Naive thymus-derived CD4-positive, alpha-beta T cell (primary cell): ENCODE measurements around the gene SLC25A41. TPM values are rescaled to one million over a fixed set of nuclear protein-coding genes. Genes with fewer than 3 reads are reported as not detected.
A peak's percentile ranks its signal among the peaks of the same experiment; 100 is the strongest.

Experiments
- ATAC-seq: fragments of 150-1000 bp; cut with Tn5 transposase; 2 replicates; pipeline ENCODE4 v1.10.0; 2021; ENCODE audit warnings: mild to moderate bottlenecking, moderate library complexity
- CTCF ChIA-PET: fragments of 350-600 bp; sonication (Branson Sonifier 250); formaldehyde crosslinking; loops from one replicate; lab custom pipeline; 2021; ENCODE audit warnings: antibody characterized with exemption; lab: Charles Lee
- POLR2A ChIA-PET: fragments of 350-600 bp; sonication (Branson Sonifier 250); formaldehyde crosslinking; loops from one replicate; lab custom pipeline; 2021; ENCODE audit warnings: antibody characterized with exemption, inconsistent platforms; lab: Charles Lee
- DNase-seq, 9 donors: peaks; one replicate each; pipeline versions ENCODE4 v3.0.0 to v3.0.0-alpha.2; 2020 to 2022; ENCODE audit warnings: mixed read lengths in 1 of 9
- H3K27ac ChIP-seq: one replicate; pipeline ENCODE4 v1.7.0; 2013; ENCODE audit warnings: mild to moderate bottlenecking, low read depth, low read length, moderate library complexity
- H3K27me3 ChIP-seq, 2 donors: one replicate each; pipeline ENCODE4 v1.7.0; 2013; ENCODE audit warnings: low read length in 2 of 2, mild to moderate bottlenecking in 2 of 2, moderate library complexity in 2 of 2; ENCODE audit not compliant: control insufficient read depth in 2 of 2, insufficient read depth in 2 of 2
- H3K36me3 ChIP-seq, 3 experiments: 1 replicate in 2 of 3; 2 replicates in 1 of 3; pipeline ENCODE4 v1.7.0; 2013; ENCODE audit warnings: low read length in 3 of 3, mild to moderate bottlenecking in 3 of 3, moderate library complexity in 1 of 3; ENCODE audit not compliant: insufficient read depth in 3 of 3, control insufficient read depth in 2 of 3
- H3K4me1 ChIP-seq, 2 donors: one replicate each; pipeline ENCODE4 v1.7.0; 2013; ENCODE audit warnings: low read length in 2 of 2, mild to moderate bottlenecking in 2 of 2, moderate library complexity in 1 of 2; ENCODE audit not compliant: control insufficient read depth in 2 of 2, insufficient read depth in 2 of 2
- H3K4me3 ChIP-seq: 2 replicates; pipeline ENCODE4 v1.7.0; 2013; ENCODE audit warnings: mild to moderate bottlenecking, low read length
- H3K9me3 ChIP-seq, 3 experiments: 1 replicate in 2 of 3; 2 replicates in 1 of 3; pipeline ENCODE4 v1.7.0; 2013; ENCODE audit warnings: low read length in 3 of 3; ENCODE audit not compliant: control insufficient read depth in 2 of 3
- H3K27ac Mint-ChIP-seq, 9 donors: one replicate each; pipeline ENCODE4 v1.8.0; 2020 to 2022; ENCODE audit warnings: mixed read lengths in 9 of 9, mild to moderate bottlenecking in 8 of 9, moderate library complexity in 5 of 9, inconsistent platforms in 2 of 9
- H3K27me3 Mint-ChIP-seq, 5 donors: one replicate each; pipeline ENCODE4 v1.8.0; 2021 to 2022; ENCODE audit warnings: mixed read lengths in 5 of 5, mild to moderate bottlenecking in 1 of 5
- H3K36me3 Mint-ChIP-seq, 5 donors: one replicate each; pipeline ENCODE4 v1.8.0; 2020 to 2022; ENCODE audit warnings: mixed read lengths in 5 of 5, mild to moderate bottlenecking in 3 of 5, inconsistent platforms in 1 of 5
- H3K4me1 Mint-ChIP-seq, 7 donors: one replicate each; pipeline ENCODE4 v1.8.0; 2020 to 2022; ENCODE audit warnings: mixed read lengths in 7 of 7, mild to moderate bottlenecking in 3 of 7, inconsistent platforms in 1 of 7
- H3K4me3 Mint-ChIP-seq, 10 donors: one replicate each; pipeline ENCODE4 v1.8.0; 2020 to 2022; ENCODE audit warnings: mild to moderate bottlenecking in 10 of 10, mixed read lengths in 10 of 10, moderate library complexity in 6 of 10, inconsistent platforms in 2 of 10
- H3K9me3 Mint-ChIP-seq, 11 donors: one replicate each; pipeline ENCODE4 v1.8.0; 2020 to 2022; ENCODE audit warnings: mixed read lengths in 11 of 11, mild to moderate bottlenecking in 4 of 11, inconsistent platforms in 1 of 11, moderate library complexity in 1 of 11
- intact Hi-C, 2 donors: fragments of 100-400 bp; cut with micrococcal nuclease; formaldehyde crosslinking; loops; one replicate each; pipeline ENCODE4 v1.15.1; 2023
- polyA plus RNA-seq, 2 donors: library from polyadenylated mRNA; unstranded; fragments of 300-500 nt; fragmentation: Illumina TruSeq; gene quantifications; one replicate each; pipeline ENCODE4 v1.2.3, GENCODE V29; 2021
- total RNA-seq, 6 experiments: library from RNA in 5 of 6; stranded (reverse) in 5 of 6; gene quantifications; 1 replicate in 5 of 6; 2 replicates in 1 of 6; pipeline ENCODE4 v1.2.3 and lab custom pipeline; 2021 to 2026

Gene SLC25A41
- total and polyA plus RNA-seq, 7 experiments from 2014 or later: 0.32 TPM; not detected in 6

- ATAC-seq (no peak), DNase-seq (no peak)
- Histone ChIP-seq H3K9me3 (no peaks in the 10 kb centered on the region), H3K36me3 (peaks cover 0 to 4% (median 0%) of the 10 kb centered on the region in 3 experiments), H3K4me3 (no peak overlapping the region), H3K4me1 (peaks cover 15 to 32% of the 10 kb centered on the region in 2 donors), H3K27me3 (no peaks in the 10 kb centered on the region), H3K27ac (no peak overlapping the region)
- Mint-ChIP-seq H3K36me3 (peaks cover 0 to 5% (median 0%) of the 10 kb centered on the region in 5 donors), H3K4me3 (no peak overlapping the region), H3K9me3 (peaks cover 0 to 2% (median 0%) of the 10 kb centered on the region in 11 donors), H3K4me1 (peaks cover 19 to 42% (median 31%) of the 10 kb centered on the region in 7 donors), H3K27ac (no peak overlapping the region), H3K27me3 (no peaks in the 10 kb centered on the region)
- intact Hi-C loops: loop anchor here in 1 of 2 donors (10.0 kb wide), 1 partner anchor 58 kb away; the partner anchor contains the start of gene DENND1C
- ChIA-PET POLR2A (interaction anchor here (1.2 to 4.0 kb wide), 2 partner anchors 55 kb away, joined by 4 to 22 read pairs; partner anchors contain the start of gene ALKBH7), CTCF (interaction anchor here (0.6 kb wide), 2 partner anchors 23 to 82 kb away, joined by 3 to 4 read pairs; no protein-coding TSS in a partner anchor)
Measured at GRCh38 chr19:6427131-6427530, 6.4 kb downstream of the SLC25A41 start.

DNA sequence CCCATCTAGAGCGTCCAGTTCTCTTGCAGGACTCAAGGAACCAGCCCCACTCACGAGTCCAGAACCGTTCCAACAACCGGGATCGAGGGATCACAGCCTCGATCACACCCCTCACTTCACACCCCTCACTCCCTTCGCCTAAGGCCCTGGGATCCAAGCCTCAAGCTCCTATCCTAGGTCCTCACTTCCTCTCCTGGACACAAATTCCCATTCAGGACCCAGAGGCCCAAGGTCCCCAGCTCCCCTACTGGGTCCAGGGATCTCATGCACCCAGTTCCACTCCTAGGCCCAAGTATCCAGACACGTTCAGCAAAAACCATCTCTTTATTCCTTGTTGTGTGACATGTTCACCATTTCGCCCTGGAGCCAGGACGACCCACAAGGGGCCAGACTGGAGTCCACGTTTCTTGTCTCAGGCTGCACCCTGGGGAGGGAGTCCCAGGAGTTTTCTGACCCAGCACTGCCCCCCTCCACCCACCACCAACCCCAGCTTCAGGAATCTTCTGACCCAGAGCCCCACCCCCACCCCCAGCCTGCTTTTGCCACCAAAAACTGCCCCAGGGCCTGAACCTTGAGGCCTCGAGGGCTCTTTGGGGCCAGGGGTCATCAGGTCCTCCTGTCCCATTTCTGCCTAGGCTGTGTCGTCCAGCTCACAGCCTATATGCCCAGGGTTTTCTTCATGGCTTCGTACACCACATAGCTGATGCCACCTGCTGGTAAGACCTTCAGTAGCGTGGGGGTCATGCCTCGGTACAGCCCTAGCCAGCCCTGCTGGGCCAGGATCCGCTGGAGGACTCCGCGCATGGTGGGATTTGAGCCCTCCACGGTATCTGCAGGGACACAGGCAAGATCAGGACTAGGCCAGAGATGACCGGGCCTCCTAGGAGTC is 7.6 kb downstream of the SLC25A41 start:
- ATAC-seq (no peak), DNase-seq (no peak)
- Histone ChIP-seq H3K9me3 (no peaks in the 10 kb centered on the region), H3K27ac (peak overlapping the region; percentile 77), H3K27me3 (no peaks in the 10 kb centered on the region), H3K4me1 (peaks cover 15 to 32% of the 10 kb centered on the region in 2 donors), H3K4me3 (peak overlapping the region; percentile 39), H3K36me3 (peaks cover 0 to 15% (median 0%) of the 10 kb centered on the region in 3 experiments)
- Mint-ChIP-seq H3K27ac (peak overlapping the region; percentile 78 to 97 (median 94)), H3K27me3 (no peaks in the 10 kb centered on the region), H3K9me3 (no peaks in the 10 kb centered on the region), H3K4me3 (peak overlapping the region; percentile 69 to 87 (median 78)), H3K4me1 (peaks cover 18 to 51% (median 38%) of the 10 kb centered on the region in 7 donors), H3K36me3 (peaks cover 0 to 10% (median under 1%) of the 10 kb centered on the region in 5 donors)
- intact Hi-C loops: loop anchor here (1.0 to 10.0 kb wide), 16 partner anchors 33 to 772 kb away; partner anchors contain the start of genes CLPP (in 2 of the 2), DENND1C (in 2 of the 2), GPR108 (in 2 of the 2) and GTF2F1 (in 2 of the 2)
- CTCF ChIA-PET: no interaction called here
- POLR2A ChIA-PET: interaction anchor here (0.6 to 4.0 kb wide), 9 partner anchors 13 to 673 kb away, joined by 3 to 22 read pairs (median 3); partner anchors contain the start of genes ALKBH7 and DENND1C

GRCh38 chr19:6424939-6425731 is 8.4 kb downstream of the SLC25A41 start:
- Mint-ChIP-seq H3K9me3 (no peaks in the 10 kb centered on the region), H3K36me3 (peaks cover 0 to 16% (median 3%) of the 10 kb centered on the region in 5 donors), H3K4me3 (peak overlapping the region; percentile 69 to 87 (median 78)), H3K4me1 (peaks cover 18 to 48% (median 41%) of the 10 kb centered on the region in 7 donors), H3K27ac (peak overlapping the region; percentile 78 to 97 (median 94)), H3K27me3 (no peaks in the 10 kb centered on the region)
- DNase-seq: peak; percentile 66 to 100 (median 99)
- peaks cover 0 to 24% (median 3%) of the 10 kb centered on the region in 3 experiments for H3K36me3 ChIP-seq
- H3K4me3 ChIP-seq: peak overlapping the region; percentile 39
- intact Hi-C loops: loop anchor here (1.0 to 10.0 kb wide), 16 partner anchors 32 to 773 kb away; partner anchors contain the start of genes CLPP (in 2 of the 2), DENND1C (in 2 of the 2), GPR108 (in 2 of the 2) and GTF2F1 (in 2 of the 2)
- H3K27me3 ChIP-seq: no peaks in the 10 kb centered on the region
- peak; percentile 89 for ATAC-seq
- H3K27ac ChIP-seq: peak overlapping the region; percentile 77
- H3K9me3 ChIP-seq: no peaks in the 10 kb centered on the region
- CTCF ChIA-PET: interaction anchor here (0.5 to 1.0 kb wide), 5 partner anchors 48 to 639 kb away, joined by 3 to 4 read pairs (median 3); no protein-coding TSS in a partner anchor
- peaks cover 15 to 32% of the 10 kb centered on the region in 2 donors for H3K4me1 ChIP-seq
- POLR2A ChIA-PET: interaction anchor here (0.6 to 4.0 kb wide), 14 partner anchors 15 to 1445 kb away, joined by 3 to 22 read pairs (median 3); partner anchors contain the start of genes ALKBH7, CLPP, DENND1C and PET100

GRCh38 chr19:6424195-6424938 is 9.2 kb downstream of the SLC25A41 start, which contains the start of gene KHSRP:
Gene KHSRP (minus strand): TSS chr19:6424811. CDS start chr19:6424701, 110 bp downstream.
- no peaks in the 10 kb centered on the region for H3K27me3 Mint-ChIP-seq

GRCh38 chr19:6423499-6424194 is 9.9 kb downstream of the SLC25A41 start:
- Histone ChIP-seq H3K4me1 (peaks cover 15 to 22% of the 10 kb centered on the region in 2 donors), H3K9me3 (no peaks in the 10 kb centered on the region), H3K4me3 (peak overlapping the region; percentile 75), H3K27me3 (no peaks in the 10 kb centered on the region), H3K36me3 (peaks cover 11 to 38% (median 18%) of the 10 kb centered on the region in 3 experiments), H3K27ac (peak overlapping the region; percentile 87)
- Mint-ChIP-seq H3K27ac (peak overlapping the region; percentile 74 to 93 (median 89)), H3K27me3 (no peaks in the 10 kb centered on the region), H3K4me3 (peak overlapping the region; percentile 85 to 92 (median 90)), H3K4me1 (peaks cover 18 to 42% (median 41%) of the 10 kb centered on the region in 7 donors), H3K36me3 (peaks cover 0 to 21% (median 3%) of the 10 kb centered on the region in 5 donors), H3K9me3 (no peaks in the 10 kb centered on the region)
- POLR2A ChIA-PET: interaction anchor here (0.7 to 4.0 kb wide), 4 partner anchors 30 to 58 kb away, joined by 3 to 22 read pairs (median 3); partner anchors contain the start of gene ALKBH7
- CTCF ChIA-PET: no interaction called here
- DNase-seq: peak in 2 of 9 donors; percentile 8 to 45
- intact Hi-C loops: loop anchor here (2.0 to 10.0 kb wide), 3 partner anchors 61 to 675 kb away; partner anchors contain the start of genes DENND1C (in 1 of the 2) and VMAC (in 1 of the 2)
- no peak for ATAC-seq

More at GRCh38 chr19:6424195-6424938, 9.2 kb downstream of the SLC25A41 start, which contains the start of gene KHSRP:
- POLR2A ChIA-PET: interaction anchor here (0.6 to 4.0 kb wide), 13 partner anchors 14 to 1445 kb away, joined by 3 to 22 read pairs (median 3); partner anchors contain the start of genes ALKBH7, CLPP, DENND1C and PET100
- CTCF ChIA-PET: interaction anchor here (0.5 to 1.0 kb wide), 4 partner anchors 49 to 640 kb away, joined by 3 to 4 read pairs (median 3); no protein-coding TSS in a partner anchor
- intact Hi-C loops: loop anchor here (2.0 to 10.0 kb wide), 3 partner anchors 60 to 674 kb away; partner anchors contain the start of genes DENND1C (in 1 of the 2) and VMAC (in 1 of the 2)
- peaks cover 18 to 42% (median 41%) of the 10 kb centered on the region in 7 donors for H3K4me1 Mint-ChIP-seq
- H3K36me3 ChIP-seq: peaks cover 5 to 31% (median 10%) of the 10 kb centered on the region in 3 experiments
- DNase-seq (peak in 5 of 9 donors; percentile 15 to 93 (median 28)), ATAC-seq (no peak)
- H3K27ac Mint-ChIP-seq: peak within 1 kb of the TSS; percentile 81 to 97 (median 94)
- no peaks in the 10 kb centered on the region for H3K9me3 ChIP-seq
- peak within 1 kb of the TSS; percentile 87 for H3K27ac ChIP-seq
- H3K4me3 Mint-ChIP-seq: peak within 1 kb of the TSS; percentile 85 to 92 (median 90)
- peaks cover 15 to 25% of the 10 kb centered on the region in 2 donors for H3K4me1 ChIP-seq
- H3K9me3 Mint-ChIP-seq: no peaks in the 10 kb centered on the region
- H3K4me3 ChIP-seq: peak within 1 kb of the TSS; percentile 75
- H3K36me3 Mint-ChIP-seq: peaks cover 0 to 20% (median 3%) of the 10 kb centered on the region in 5 donors
- no peaks in the 10 kb centered on the region for H3K27me3 ChIP-seq
